GM18505 (cell line): Measurements from ENCODE around the gene DLX4.

Experiments
- ATAC-seq: cut with Tn5 transposase; IDR thresholded peaks from one replicate; pipeline ENCODE4 v1.9.1; 2021; ENCODE audit not compliant: unreplicated experiment
- POLR2A ChIP-seq: IDR thresholded peaks from 4 replicates; pipeline ENCODE4 v1.6.1; 2011; ENCODE audit warnings: borderline replicate concordance; ENCODE audit not compliant: insufficient read depth, insufficient read length; ENCODE audit errors: extremely low read depth

DLX4 gene

GRCh38 chr17:49969134-49969759 is at the start of gene DLX4:
Gene DLX4 (plus strand): TSS chr17:49969190. CDS start chr17:49969469, 279 bp downstream.
- no peak for ATAC-seq
- no peak for TF ChIP-seq POLR2A

DNA sequence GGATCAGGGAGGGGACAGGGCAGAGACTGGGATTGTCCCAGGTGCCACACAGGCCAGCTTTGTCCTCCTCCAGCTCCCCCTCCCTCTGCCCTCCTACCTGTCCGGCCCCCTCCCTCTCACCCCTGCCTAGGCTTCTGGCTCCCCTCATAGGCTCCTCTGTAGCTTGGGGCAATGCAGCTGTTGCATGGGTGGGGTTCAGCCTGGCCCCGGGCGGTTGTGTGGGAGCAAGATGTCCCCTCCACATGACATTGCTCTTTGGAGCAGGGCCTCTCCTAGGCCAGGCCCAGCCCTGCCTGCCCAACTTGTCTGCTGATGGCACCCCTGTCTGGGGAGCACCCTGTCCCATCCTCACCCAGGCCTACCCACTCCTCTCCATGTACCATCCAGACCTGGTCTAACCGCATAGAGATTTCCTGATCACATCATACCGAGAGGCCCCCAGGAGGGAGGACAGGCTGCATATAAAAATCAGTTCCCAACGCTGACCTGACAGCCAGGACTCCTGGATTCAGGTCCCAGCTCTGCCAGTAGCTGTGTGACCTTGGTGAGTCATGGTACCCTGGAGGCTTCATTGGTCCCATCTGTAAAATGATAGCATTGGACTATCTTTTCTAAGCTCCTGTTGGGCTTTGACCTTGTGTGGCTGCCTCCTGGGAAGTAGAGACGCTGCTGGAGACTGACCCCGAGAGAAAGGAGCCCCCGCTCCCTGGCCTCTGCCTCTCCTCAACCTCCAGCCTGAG is 48.8 kb upstream of the DLX4 start:
- no peak for ATAC-seq
- no peak for TF ChIP-seq POLR2A

- no peak for TF ChIP-seq POLR2A
- no peak for ATAC-seq
Measured at GRCh38 chr17:49922095-49922494, 46.9 kb upstream of the DLX4 start.

- ATAC-seq = no peak
- no peak for TF ChIP-seq POLR2A
Measured at GRCh38 chr17:49924116-49924515, 44.9 kb upstream of the DLX4 start.

DNA sequence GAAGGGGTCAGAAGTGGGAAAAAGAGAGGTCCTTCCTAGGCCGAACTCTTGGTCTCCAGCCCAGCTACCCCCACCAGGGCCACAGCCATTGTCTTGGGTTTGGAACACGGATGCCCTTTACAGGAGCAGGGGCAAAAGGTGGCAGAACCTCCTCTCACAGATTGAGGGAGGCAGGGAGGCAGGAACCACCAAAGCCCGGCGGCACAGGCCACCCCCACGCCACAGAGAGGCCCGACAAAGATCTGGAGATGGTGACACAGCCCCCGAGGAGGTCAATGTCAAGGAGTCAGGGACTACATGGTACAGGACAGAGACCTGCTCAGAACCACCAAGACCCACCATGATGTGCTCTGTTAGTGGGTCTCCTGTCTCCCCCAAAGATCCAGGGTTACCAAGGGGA is 44.4 kb upstream of the DLX4 start:
- no peak for TF ChIP-seq POLR2A

GRCh38 chr17:49925921-49926320 is 43.1 kb upstream of the DLX4 start:
- no peak for TF ChIP-seq POLR2A
- ATAC-seq = no peak

More for the DNA sequence above, 44.4 kb upstream of the DLX4 start:
- ATAC-seq = no peak

DNA sequence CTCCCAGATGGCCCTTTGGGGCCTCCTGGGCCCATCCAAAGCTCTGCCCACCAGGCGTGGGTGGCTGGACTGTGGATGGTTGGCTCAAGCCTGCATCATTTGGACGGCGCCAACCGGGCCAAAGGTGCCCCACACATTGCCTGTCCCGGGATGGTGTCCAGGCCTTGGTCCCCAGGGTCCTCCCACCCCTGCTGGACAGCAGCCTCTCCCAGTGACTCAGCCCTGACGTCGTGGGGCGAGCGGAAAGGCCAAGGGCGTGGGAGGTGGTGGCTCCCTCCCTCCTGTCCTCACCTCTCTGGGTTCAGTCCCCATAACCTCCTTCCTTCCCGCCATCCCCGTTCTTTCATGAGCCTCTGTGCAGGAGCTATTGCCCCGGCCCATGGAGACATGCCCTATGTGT is 42.1 kb upstream of the DLX4 start:
- ATAC-seq = no peak
- no peak for TF ChIP-seq POLR2A

DNA sequence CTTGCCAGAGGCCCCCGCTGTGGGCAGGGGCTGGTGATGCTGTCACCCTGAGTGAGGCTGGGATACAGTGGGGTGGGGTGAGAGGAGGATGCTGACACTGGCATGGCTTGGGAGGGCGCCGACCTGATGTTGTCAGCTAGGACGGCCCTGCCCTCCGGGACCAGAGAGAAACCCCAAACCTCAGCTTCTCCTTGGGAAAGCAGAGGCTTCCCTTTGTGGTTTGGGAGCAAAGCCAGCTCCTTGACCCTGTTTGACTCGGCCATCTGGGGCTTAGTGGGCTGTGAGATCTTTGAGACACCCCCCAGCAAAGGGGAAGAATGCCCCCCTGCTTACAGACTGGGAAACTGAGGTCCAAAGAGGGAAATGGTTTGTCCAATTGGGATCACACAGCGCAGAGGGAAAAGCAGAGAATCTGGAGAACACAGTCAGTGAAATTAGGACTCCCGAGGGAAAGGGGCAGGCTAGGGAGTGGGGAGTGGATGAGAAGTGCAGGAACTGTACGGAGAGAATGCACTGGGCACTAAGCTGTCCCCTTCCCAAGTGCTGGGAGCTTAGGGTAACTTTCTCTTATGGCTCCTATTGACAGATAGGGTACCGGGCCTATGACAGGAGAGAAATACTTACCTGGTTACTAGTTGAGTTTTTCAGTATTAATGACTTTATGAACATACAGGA is 40.7 kb upstream of the DLX4 start:
- ATAC-seq = no peak

DNA sequence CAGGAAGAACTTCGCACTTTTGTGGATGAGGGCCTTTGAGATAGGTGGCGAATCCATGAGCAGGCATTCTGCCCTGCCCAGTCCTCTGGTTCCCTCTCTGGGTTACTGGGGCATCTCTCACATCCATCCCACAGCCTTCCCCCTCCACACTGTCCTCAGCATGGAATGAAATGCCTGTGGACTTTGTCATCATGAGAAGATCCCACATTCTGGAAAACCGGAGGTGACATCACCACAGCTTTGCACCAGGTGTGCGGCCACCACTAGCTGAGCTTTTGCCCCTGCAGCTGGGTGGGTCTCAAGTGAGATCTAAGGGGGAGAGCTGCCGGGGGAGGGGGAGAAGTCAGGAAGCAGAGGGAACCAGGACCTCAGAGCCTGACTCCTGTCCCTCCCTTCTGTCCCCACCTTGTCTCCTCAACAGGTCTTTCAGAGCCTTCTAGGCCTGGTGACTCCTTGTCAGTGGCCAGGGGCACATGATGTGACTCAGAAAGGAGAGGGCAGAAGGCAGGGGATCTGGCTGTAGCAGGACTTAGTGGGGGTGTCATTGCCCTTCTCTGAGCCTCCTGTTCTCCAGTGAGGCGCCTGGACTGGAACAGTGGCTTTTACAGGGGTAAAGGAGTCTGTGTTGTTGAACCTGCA is 40.0 kb upstream of the DLX4 start:
- ATAC-seq = no peak
- TF ChIP-seq POLR2A = no peak

More for the DNA sequence above, 40.7 kb upstream of the DLX4 start:
- no peak for TF ChIP-seq POLR2A

GRCh38 chr17:49930880-49931279 is 38.1 kb upstream of the DLX4 start:
- TF ChIP-seq POLR2A = no peak
- no peak for ATAC-seq

DNA sequence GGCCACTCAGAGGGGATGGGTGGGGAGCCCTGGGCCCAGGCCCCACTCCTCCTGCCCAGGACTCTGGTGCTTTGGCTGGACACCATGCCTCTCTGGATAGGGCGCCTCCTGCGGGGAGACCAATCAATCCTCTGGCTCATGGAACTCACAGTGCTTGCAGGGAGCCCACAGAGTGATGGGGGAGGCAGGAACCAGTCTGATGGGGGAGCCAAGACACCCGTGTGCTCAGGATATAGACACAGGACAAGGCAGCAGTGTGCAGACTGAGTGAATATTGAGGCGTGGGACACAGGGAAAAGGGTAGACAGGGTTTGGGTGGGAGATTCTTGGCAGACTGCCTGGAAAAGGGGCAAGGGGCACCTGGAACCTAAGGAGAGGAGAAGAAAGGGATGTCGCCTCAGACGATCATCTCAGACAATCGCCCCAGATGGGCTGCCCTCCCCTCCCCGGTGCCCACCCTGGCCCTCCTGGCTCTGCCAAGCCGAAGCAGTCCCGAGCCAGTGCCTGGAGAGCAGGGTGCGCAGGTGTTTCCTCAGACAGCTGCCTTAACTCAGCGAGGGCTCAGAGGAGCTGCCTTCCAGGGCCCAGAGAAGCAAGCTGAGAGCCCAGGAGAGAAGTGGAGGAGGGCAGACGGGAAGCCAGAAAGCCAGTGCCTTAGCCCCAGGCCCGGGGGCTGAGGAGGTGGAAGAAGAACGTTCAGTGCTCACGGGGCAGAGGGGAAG is 37.4 kb upstream of the DLX4 start:
- ATAC-seq = no peak
- no peak for TF ChIP-seq POLR2A

- ATAC-seq = no peak
- TF ChIP-seq POLR2A = no peak
Measured at GRCh38 chr17:49932138-49932723, 36.8 kb upstream of the DLX4 start.
